Stimulated activated CD8-positive, alpha-beta memory T cell treated with anti-CD3 and anti-CD28 coated beads, Interleukin-2, amount 100 ng/mL, for 1 hour (primary cell): ENCODE results near the gene ZDHHC14.
"Not testable (repeated sequence)": the region's sequence is repeated elsewhere in the genome, so short reads cannot be mapped to it uniquely, and the experiment has no call there.

Experiments used
- DNase-seq, 2 donors: peaks; one replicate each; pipeline ENCODE4 v3.0.0-alpha.2; 2020; ENCODE audit warnings: low read depth in 2 of 2

ZDHHC14 gene

GRCh38 chr6:157443066-157443800 lies 62.2 kb downstream of the ZDHHC14 start:
- no peak for DNase-seq

- DNase-seq: no peak
These were observed 64.5 kb downstream of the ZDHHC14 start for GRCh38 chr6:157445277-157446009.

GRCh38 chr6:157447735-157448134 lies 66.7 kb downstream of the ZDHHC14 start:
- no peak for DNase-seq

GRCh38 chr6:157449610-157450009 lies 68.6 kb downstream of the ZDHHC14 start:
- DNase-seq: no peak

- DNase-seq: no peak
These were observed 70.1 kb downstream of the ZDHHC14 start for GRCh38 chr6:157450931-157451742.

- DNase-seq: no peak
These were observed 71.1 kb downstream of the ZDHHC14 start for GRCh38 chr6:157452096-157452495.

- no peak for DNase-seq
These were observed 72.1 kb downstream of the ZDHHC14 start for GRCh38 chr6:157453131-157453530.

GRCh38 chr6:157453978-157454377 lies 73.0 kb downstream of the ZDHHC14 start:
- no peak for DNase-seq

- no peak for DNase-seq
These were observed 74.0 kb downstream of the ZDHHC14 start for GRCh38 chr6:157454762-157455714.

GRCh38 chr6:157455731-157456523 lies 74.9 kb downstream of the ZDHHC14 start:
- no peak for DNase-seq

- DNase-seq: no peak
These were observed 75.5 kb downstream of the ZDHHC14 start for GRCh38 chr6:157456524-157456829.

- DNase-seq: no peak
These were observed 76.8 kb downstream of the ZDHHC14 start for GRCh38 chr6:157457787-157458186.

GRCh38 chr6:157459327-157459726 lies 78.3 kb downstream of the ZDHHC14 start:
- no peak for DNase-seq

GRCh38 chr6:157460182-157460999 lies 79.4 kb downstream of the ZDHHC14 start:
- DNase-seq: no peak

GRCh38 chr6:157461000-157461915 lies 80.3 kb downstream of the ZDHHC14 start:
- DNase-seq: no peak

- DNase-seq: no peak
These were observed 82.2 kb downstream of the ZDHHC14 start for GRCh38 chr6:157462956-157463742.

GRCh38 chr6:157463743-157464135 lies 82.7 kb downstream of the ZDHHC14 start:
- not testable (repeated sequence) for DNase-seq
